Fibroblast of mammary gland (primary cell): ENCODE results near the gene PSAP.

Experiments used
- DNase-seq: peaks from one replicate; pipeline ENCODE4 v3.0.0-alpha.2; 2010; ENCODE audit warnings: low read depth
- H3K4me3 ChIP-seq: 2 replicates; pipeline ENCODE4 v1.5.1; 2011; ENCODE audit warnings: low read depth, mild to moderate bottlenecking, low read length, moderate library complexity; ENCODE audit not compliant: control insufficient read depth
- TF ChIP-seq, protein P1 (sequence below): conservative IDR thresholded peaks from 2 replicates; pipeline ENCODE4 v1.5.1; 2011; ENCODE audit warnings: low read depth, low read length, inconsistent platforms; ENCODE audit not compliant: control insufficient read depth, insufficient read depth

The PSAP gene

DNA sequence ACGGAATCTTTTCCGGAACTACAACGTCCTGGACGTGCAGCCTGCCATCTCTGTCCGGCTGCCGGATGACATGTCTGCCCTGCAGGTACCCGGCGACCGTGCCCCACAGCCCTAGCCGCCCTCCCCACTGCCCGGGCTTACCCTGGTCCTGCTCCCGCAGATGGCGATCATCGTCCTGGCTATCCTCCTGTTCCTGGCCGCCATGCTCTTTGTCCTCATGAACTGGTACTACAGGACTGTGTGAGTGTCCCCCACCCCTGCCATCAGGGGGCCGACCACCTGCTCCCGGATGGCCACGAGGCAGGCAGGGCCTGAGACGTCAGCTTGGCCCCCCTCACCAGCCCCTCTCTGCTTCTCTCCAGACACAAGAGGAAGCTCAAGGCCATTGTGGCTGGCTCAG, 39.7 kb downstream of the PSAP start:
- no peak overlapping the region for H3K4me3 ChIP-seq
- TF ChIP-seq, protein P1, sequence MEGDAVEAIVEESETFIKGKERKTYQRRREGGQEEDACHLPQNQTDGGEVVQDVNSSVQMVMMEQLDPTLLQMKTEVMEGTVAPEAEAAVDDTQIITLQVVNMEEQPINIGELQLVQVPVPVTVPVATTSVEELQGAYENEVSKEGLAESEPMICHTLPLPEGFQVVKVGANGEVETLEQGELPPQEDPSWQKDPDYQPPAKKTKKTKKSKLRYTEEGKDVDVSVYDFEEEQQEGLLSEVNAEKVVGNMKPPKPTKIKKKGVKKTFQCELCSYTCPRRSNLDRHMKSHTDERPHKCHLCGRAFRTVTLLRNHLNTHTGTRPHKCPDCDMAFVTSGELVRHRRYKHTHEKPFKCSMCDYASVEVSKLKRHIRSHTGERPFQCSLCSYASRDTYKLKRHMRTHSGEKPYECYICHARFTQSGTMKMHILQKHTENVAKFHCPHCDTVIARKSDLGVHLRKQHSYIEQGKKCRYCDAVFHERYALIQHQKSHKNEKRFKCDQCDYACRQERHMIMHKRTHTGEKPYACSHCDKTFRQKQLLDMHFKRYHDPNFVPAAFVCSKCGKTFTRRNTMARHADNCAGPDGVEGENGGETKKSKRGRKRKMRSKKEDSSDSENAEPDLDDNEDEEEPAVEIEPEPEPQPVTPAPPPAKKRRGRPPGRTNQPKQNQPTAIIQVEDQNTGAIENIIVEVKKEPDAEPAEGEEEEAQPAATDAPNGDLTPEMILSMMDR, result no peak
- DNase-seq, result no peak

- H3K4me3 ChIP-seq, result no peak overlapping the region
- no peak for DNase-seq
- TF ChIP-seq, protein P1, result no peak
These were observed 40.9 kb downstream of the PSAP start for GRCh38 chr10:71810048-71810750.

DNA sequence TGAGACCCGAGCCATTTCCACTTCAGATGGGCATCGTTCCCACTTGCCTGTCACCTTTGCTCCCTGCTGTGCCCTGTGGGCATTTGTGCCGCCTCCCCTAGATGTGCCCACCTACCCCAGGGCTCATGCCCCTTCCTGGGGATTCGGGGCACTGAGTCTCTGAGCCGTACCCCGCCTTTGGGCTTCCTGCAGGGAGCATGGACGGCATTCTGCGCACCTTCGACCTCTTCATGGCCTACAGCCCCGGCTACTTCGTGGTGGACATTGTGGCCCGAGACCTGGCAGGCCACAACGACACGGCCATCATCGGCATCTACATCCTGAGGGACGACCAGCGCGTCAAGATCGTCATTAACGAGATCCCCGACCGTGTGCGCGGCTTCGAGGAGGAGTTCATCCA, 41.4 kb downstream of the PSAP start:
- TF ChIP-seq, protein P1, result no peak
- H3K4me3 ChIP-seq, result no peak overlapping the region
- no peak for DNase-seq

GRCh38 chr10:71807557-71808510, 43.2 kb downstream of the PSAP start:
- no peak for DNase-seq
- TF ChIP-seq, protein P1, result no peak
- no peak overlapping the region for H3K4me3 ChIP-seq

GRCh38 chr10:71806704-71807556, 44.1 kb downstream of the PSAP start:
- no peak overlapping the region for H3K4me3 ChIP-seq
- no peak for DNase-seq
- TF ChIP-seq, protein P1, result no peak
